ENCODE measurements around the gene USP2. TPM values are rescaled to one million over a fixed set of nuclear protein-coding genes. Genes with fewer than 3 reads are reported as not detected.

The USP2 gene
- total RNA-seq, 4 donors from 2014 or later, result 2.5 to 61.8 (median 32.2) TPM

DNA sequence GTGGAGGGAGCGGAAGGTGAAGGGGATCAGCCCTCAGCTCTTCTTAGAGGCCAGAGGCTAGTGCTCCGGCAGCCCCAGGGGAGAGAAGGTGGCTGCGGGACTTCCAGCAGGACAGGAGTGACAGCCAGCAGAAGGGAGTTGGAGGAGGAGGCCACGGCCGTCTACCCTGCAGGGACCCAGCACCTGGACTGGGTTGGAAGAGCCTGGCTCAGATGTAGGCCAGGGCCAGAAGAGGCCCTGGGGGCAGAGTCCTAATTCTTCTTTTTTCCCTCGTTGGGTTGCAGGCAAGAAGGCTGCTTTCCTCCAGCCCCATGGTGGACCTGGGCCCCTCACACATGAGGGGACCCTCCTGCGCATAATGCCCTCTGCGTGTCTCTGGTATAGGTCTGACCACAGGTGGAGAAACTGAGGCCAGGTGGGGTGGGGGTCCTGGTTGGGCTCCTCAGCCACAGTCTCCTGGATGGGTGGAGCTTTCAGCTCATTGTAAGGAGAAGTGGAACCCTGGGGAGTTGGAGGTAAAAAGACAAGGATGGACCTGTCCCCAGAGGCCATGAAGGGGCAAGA is 62.3 kb downstream of the USP2 start:
- no peak for DNase-seq
- H3K27ac ChIP-seq, result peak overlapping the region; percentile 68 to 87 (median 78)
- no peaks in the 10 kb centered on the region for H3K9me3 ChIP-seq
- no peak overlapping the region for H3K4me3 ChIP-seq
- TF ChIP-seq, protein P1, sequence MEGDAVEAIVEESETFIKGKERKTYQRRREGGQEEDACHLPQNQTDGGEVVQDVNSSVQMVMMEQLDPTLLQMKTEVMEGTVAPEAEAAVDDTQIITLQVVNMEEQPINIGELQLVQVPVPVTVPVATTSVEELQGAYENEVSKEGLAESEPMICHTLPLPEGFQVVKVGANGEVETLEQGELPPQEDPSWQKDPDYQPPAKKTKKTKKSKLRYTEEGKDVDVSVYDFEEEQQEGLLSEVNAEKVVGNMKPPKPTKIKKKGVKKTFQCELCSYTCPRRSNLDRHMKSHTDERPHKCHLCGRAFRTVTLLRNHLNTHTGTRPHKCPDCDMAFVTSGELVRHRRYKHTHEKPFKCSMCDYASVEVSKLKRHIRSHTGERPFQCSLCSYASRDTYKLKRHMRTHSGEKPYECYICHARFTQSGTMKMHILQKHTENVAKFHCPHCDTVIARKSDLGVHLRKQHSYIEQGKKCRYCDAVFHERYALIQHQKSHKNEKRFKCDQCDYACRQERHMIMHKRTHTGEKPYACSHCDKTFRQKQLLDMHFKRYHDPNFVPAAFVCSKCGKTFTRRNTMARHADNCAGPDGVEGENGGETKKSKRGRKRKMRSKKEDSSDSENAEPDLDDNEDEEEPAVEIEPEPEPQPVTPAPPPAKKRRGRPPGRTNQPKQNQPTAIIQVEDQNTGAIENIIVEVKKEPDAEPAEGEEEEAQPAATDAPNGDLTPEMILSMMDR (IDR thresholded peaks at IDR 0.05), result no peak
- no peak for TF ChIP-seq POLR2A (IDR thresholded peaks at IDR 0.05)
- peaks cover 0 to 44% (median 23%) of the 10 kb centered on the region in 4 donors for H3K4me1 ChIP-seq
- H3K27me3 ChIP-seq, result no peaks in the 10 kb centered on the region
- H3K36me3 ChIP-seq, result no peaks in the 10 kb centered on the region

DNA sequence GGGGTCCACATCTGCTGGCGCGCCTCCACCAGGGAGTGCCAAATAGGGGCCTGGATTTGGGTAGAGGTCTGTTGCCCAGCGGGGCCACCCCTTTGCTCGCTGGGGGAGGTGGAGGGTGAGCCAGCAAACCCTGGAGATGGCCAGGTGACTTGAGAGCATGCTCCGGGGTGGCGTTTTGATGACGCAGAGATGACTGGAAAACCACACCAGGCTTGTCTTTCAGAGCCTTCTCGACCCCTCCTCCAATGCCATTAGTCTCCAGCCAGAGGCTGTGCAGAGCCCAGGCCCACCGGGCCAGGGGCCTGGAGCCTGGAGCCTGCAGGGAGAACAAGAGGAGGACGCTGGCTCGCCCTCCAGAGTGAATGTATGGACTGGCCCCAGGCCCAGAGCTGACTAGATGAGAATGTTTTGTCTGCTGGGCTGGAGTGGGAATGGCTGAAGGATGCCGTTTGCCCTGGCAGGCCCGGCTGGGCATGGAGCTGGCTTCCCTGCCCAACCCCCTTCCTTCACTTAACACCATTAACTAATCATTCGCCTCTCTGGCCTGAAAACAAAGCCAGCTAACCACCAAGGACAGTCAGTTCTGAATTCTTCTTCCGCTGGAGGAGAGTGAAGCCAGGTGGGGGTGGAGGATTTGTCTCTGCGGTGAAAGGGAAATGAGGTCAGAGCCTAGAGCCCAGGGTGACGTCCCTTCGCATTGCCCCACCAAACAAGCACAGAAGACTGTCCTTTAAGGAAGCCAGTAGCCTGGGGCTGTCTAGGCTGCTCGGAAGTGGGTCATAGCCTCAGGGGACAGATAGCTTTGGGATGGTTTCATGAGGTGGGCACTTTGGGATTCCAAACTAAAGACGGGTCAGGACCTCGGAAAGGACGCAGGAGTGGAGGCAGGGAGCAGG is 63.0 kb downstream of the USP2 start:
- peak; percentile 49 to 84 (median 51) for DNase-seq
- Histone ChIP-seq H3K9me3 (no peaks in the 10 kb centered on the region), H3K4me3 (no peak overlapping the region), H3K4me1 (peaks cover 0 to 44% (median 23%) of the 10 kb centered on the region in 4 donors), H3K27me3 (no peaks in the 10 kb centered on the region), H3K36me3 (no peaks in the 10 kb centered on the region), H3K27ac (peak overlapping the region; percentile 68 to 87 (median 78))
- peak in 1 of 2 donors; percentile 52 for TF ChIP-seq POLR2A (IDR thresholded peaks at IDR 0.05)
- TF ChIP-seq, protein P1 (IDR thresholded peaks at IDR 0.05), result no peak

DNA sequence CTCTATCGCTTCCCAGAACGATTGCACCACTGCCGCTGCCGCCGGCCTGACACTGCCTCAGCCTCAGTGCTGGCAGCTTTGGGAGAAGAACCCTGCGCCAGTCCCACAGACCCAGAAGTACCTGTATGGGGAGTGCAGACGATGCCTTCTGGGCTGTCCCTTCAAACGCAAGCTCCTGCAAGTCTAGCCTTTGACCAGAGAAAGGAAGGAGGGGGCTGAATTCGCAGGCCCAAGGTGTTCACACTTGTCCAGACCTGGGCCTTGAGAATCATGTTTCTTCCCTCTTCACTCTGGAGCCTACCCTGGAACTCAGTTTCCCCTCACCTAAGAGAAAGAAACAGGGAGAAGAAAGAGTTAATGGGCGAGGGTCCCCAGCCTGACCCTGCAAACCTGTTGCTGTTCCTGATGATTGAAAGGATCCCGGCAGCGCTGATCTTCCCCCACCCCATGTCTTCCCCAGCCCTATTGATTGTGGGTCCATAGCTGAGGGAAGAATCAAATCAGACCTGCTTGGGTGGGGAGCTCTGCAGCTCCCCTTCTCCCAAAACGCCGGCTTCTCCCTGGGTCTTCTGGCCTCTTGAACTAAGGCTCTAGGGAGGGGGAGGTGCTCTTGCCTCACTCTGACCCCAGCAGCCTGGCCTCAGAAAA is 63.8 kb downstream of the USP2 start:
- no peaks in the 10 kb centered on the region for H3K9me3 ChIP-seq
- no peak for DNase-seq
- peak overlapping the region in 3 of 4 donors; percentile 23 to 61 (median 56) for H3K4me3 ChIP-seq
- no peak for TF ChIP-seq POLR2A (IDR thresholded peaks at IDR 0.05)
- TF ChIP-seq, protein P1 (IDR thresholded peaks at IDR 0.05), result no peak
- no peaks in the 10 kb centered on the region for H3K27me3 ChIP-seq
- H3K27ac ChIP-seq, result peak overlapping the region; percentile 68 to 87 (median 78)
- H3K36me3 ChIP-seq, result no peaks in the 10 kb centered on the region
- peaks cover 0 to 44% (median 23%) of the 10 kb centered on the region in 4 donors for H3K4me1 ChIP-seq

DNA sequence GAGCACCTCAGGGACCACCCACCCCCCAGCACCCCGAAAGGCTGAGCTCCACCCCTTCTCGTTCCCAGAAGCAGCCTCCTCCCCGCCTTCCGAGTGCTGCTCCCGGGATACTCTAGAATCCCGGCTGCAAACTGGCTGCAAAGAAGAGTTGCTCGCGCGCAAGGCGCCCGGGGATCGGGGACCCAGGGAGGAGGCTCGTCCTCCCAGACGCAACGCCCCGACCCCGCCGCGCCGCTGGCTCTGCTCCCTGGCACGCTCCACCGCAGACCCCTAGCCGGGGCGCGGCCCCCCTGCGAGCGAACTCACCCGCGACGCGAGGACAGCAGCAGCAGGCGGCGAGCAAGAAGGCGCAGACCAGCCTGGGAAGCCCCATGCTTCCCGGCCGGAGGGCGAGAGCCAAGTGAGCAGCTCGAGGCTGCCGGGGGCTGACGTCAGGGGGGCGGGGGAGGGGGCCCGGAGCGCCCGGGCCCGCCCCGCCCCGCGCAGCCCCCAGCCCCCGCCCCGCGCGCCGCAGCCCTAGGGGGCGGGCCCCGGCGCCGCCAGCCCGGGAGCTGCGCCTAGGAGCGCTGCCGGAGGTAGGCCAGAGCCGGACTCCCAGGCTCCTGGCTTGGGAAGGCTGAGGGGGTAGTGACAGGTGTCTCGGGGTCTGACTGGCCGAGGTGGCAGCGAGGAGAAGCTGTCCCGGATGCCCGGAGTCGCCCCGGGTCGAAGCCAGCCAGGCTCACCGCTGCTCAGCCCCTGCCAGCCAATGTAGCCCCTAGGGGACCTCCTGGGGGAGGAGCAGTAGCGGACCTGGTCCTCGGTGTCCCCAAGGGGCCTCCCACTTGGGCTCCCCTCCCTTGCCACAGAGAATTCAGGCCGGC is 64.5 kb downstream of the USP2 start, which contains the start of gene MCAM:
Gene MCAM, minus strand, starts transcription at position 402 of the 863 bp plus-strand sequence. Its CDS starts 29 bp downstream, at position 373.
- H3K9me3 ChIP-seq, result no peaks in the 10 kb centered on the region
- peaks cover 0 to 7% (median 0%) of the 10 kb centered on the region in 3 donors for H3K36me3 ChIP-seq
- peak within 1 kb of the TSS; percentile 68 to 87 (median 78) for H3K27ac ChIP-seq
- H3K4me1 ChIP-seq, result peaks cover 0 to 43% (median 23%) of the 10 kb centered on the region in 4 donors
- H3K4me3 ChIP-seq, result peak within 1 kb of the TSS; percentile 23 to 61 (median 48)
- no peak for TF ChIP-seq POLR2A (IDR thresholded peaks at IDR 0.05)
- TF ChIP-seq, protein P1 (IDR thresholded peaks at IDR 0.05), result no peak
- no peak for DNase-seq
- H3K27me3 ChIP-seq, result no peaks in the 10 kb centered on the region
